Esophagus muscularis mucosa (tissue), 4 donors: ENCODE measurements around the gene CDADC1. TPM values are rescaled to one million over a fixed set of nuclear protein-coding genes. Genes with fewer than 3 reads are reported as not detected.
"Not testable (repeated sequence)": the region's sequence is repeated elsewhere in the genome, so short reads cannot be mapped to it uniquely, and the experiment has no call there.

Source experiments
- DNase-seq: peaks from one replicate; pipeline ENCODE4 v3.0.0-alpha.2; 2017; ENCODE audit errors: extremely low spot score
- H3K27ac ChIP-seq, 4 donors: fragments of 200-600 bp; sonication (generic); replicated peaks in 1 of 4; 1 replicate in 3 of 4; 2 replicates in 1 of 4; pipeline ENCODE4 v1.5.1; 2016 to 2019; ENCODE audit warnings: mild to moderate bottlenecking in 1 of 4
- H3K27me3 ChIP-seq, 4 donors: fragments of 200-600 bp; sonication (generic); one replicate each; pipeline versions ENCODE4 v1.5.1 to v1.6.0; 2016 to 2019
- H3K36me3 ChIP-seq, 4 donors: fragments of 200-600 bp; sonication (generic); one replicate each; pipeline ENCODE4 v1.5.1; 2016 to 2019
- H3K4me1 ChIP-seq, 4 donors: fragments of 200-600 bp; sonication (generic); one replicate each; pipeline ENCODE4 v1.5.1; 2016 to 2019
- H3K4me3 ChIP-seq, 4 donors: fragments of 200-600 bp; sonication (generic); 1 replicate in 2 of 4; 2 replicates in 2 of 4; pipeline ENCODE4 v1.5.1; 2016 to 2019; ENCODE audit warnings: mild to moderate bottlenecking in 4 of 4, moderate library complexity in 1 of 4
- H3K9me3 ChIP-seq, 4 donors: fragments of 200-600 bp; sonication (generic); 1 replicate in 3 of 4; 2 replicates in 1 of 4; pipeline ENCODE4 v1.5.1; 2016 to 2019
- CTCF ChIP-seq, 3 experiments: fragments of 200-600 bp in 2 of 3; fragments of 450-650 bp in 1 of 3; sonication (generic) in 2 of 3; IDR thresholded peaks; one replicate each; pipeline ENCODE4 v1.5.1; 2017 to 2019; ENCODE audit warnings: antibody characterized with exemption in 3 of 3, mild to moderate bottlenecking in 2 of 3, moderate library complexity in 1 of 3
- EP300 ChIP-seq: sonication (generic); formaldehyde crosslinking; IDR thresholded peaks from one replicate; pipeline ENCODE4 v1.6.1; 2017; ENCODE audit warnings: antibody characterized with exemption
- POLR2A ChIP-seq: fragments of 450-650 bp; IDR thresholded peaks from one replicate; pipeline ENCODE4 v1.6.1; 2017; ENCODE audit warnings: antibody characterized with exemption, moderate library complexity, mild to moderate bottlenecking, low read depth
- POLR2AphosphoS5 ChIP-seq, 2 donors: sonication (generic); formaldehyde crosslinking; IDR thresholded peaks; one replicate each; pipeline ENCODE4 v1.6.1; 2017; ENCODE audit warnings: antibody characterized with exemption in 2 of 2
- WGBS: methylation state at CpG from one replicate; pipeline ENCODE4 v1.1.5; 2018; 5-methylcytosine and 5-hydroxymethylcytosine counted together
- intact Hi-C: fragments of 100-400 bp; cut with DNase I; formaldehyde crosslinking; loops from one replicate; pipeline ENCODE4 v1.15.1; 2023
- total RNA-seq, 4 donors: library from RNA; depleted of rRNA; stranded (reverse); fragments of >200 nt; gene quantifications; one replicate each; pipeline versions ENCODE4 v1.1.0 to v1.2.1, GENCODE V29; 2016

CDADC1 gene
- total RNA-seq, 4 donors from 2014 or later, result 6.2 to 7.5 (median 6.5) TPM

DNA sequence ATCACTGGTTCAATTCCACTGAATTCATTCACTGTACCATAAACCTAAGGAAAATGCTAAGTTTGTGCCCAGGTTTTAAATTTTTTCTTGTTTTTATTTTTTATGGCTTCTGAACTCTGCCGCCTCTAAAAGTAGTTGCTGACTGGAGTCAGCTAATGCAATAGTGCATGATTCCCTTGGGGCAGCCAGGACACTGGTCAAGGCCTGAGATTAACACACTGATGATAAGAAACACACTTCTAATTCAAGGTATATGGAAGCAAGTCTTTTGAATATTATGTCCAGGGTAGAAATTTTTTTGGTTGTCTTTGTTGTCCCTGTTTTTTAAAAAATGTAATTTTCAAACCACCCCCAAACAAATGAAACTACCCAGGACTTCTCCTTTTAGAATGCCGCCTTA, 72.2 kb downstream of the CDADC1 start:
- H3K36me3 ChIP-seq, result peaks cover 5 to 28% (median 9%) of the 10 kb centered on the region in 4 donors
- WGBS, result 92% methylated on average over 2 of the region's 2 CpGs
- H3K9me3 ChIP-seq, result no peaks in the 10 kb centered on the region
- peak overlapping the region in 1 of 4 donors; percentile 5 for H3K27ac ChIP-seq
- no peak overlapping the region for H3K4me3 ChIP-seq
- TF ChIP-seq POLR2A, result no peak
- no peak for TF ChIP-seq POLR2AphosphoS5 (IDR thresholded peaks at IDR 0.05)
- no peak for TF ChIP-seq EP300
- no peak for TF ChIP-seq CTCF (IDR thresholded peaks at IDR 0.05)
- H3K4me1 ChIP-seq, result peaks cover 4 to 22% (median 19%) of the 10 kb centered on the region in 4 donors
- intact Hi-C loops, result loop anchor here (5.0 kb wide), 1 partner anchor 32 kb away; no protein-coding TSS in a partner anchor
- H3K27me3 ChIP-seq, result no peaks in the 10 kb centered on the region
- no peak for DNase-seq

DNA sequence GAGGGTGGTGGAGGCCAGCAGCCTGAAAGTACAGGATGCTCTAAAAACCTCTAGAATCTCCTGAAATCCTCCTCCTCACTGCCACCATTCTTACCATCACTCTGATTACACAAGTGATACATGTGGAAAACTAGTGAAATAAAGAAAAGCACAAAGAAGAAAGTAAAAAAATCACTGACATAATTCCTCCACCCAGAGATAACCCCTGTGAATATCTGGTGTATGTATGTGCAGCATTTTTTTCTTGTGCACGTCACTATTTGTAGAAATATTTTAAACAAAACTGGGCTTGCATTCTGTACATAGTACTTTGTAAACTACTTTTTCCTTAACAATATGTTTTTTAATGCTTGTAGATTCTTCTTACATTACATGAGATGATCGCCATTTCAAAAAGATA, 73.2 kb downstream of the CDADC1 start:
- no peaks in the 10 kb centered on the region for H3K9me3 ChIP-seq
- H3K27me3 ChIP-seq, result no peaks in the 10 kb centered on the region
- TF ChIP-seq EP300 (no peak), CTCF (IDR thresholded peaks at IDR 0.05) (no peak), POLR2A (no peak), POLR2AphosphoS5 (IDR thresholded peaks at IDR 0.05) (no peak)
- H3K4me3 ChIP-seq, result no peak overlapping the region
- peaks cover 4 to 19% (median 18%) of the 10 kb centered on the region in 4 donors for H3K4me1 ChIP-seq
- intact Hi-C loops, result no loop called here
- WGBS, result 91% methylated on average over 2 of the region's 2 CpGs
- H3K27ac ChIP-seq, result no peak overlapping the region
- no peak for DNase-seq
- H3K36me3 ChIP-seq, result peaks cover 5 to 29% (median 9%) of the 10 kb centered on the region in 4 donors

GRCh38 chr13:49322702-49323101, 75.0 kb downstream of the CDADC1 start:
- peaks cover 0 to 42% (median 8%) of the 10 kb centered on the region in 4 donors for H3K36me3 ChIP-seq
- DNase-seq, result no peak
- no peak for TF ChIP-seq CTCF (IDR thresholded peaks at IDR 0.05)
- TF ChIP-seq POLR2A, result no peak
- no peak for TF ChIP-seq EP300
- TF ChIP-seq POLR2AphosphoS5 (IDR thresholded peaks at IDR 0.05), result no peak
- intact Hi-C loops, result no loop called here
- no peak overlapping the region for H3K27ac ChIP-seq
- H3K9me3 ChIP-seq, result no peaks in the 10 kb centered on the region
- peaks cover 4 to 20% (median 20%) of the 10 kb centered on the region in 4 donors for H3K4me1 ChIP-seq
- 90% methylated on average over 2 of the region's 2 CpGs for whole genome bisulfite sequencing
- no peak overlapping the region for H3K4me3 ChIP-seq
- no peaks in the 10 kb centered on the region for H3K27me3 ChIP-seq

- intact Hi-C loops, result no loop called here
- Histone ChIP-seq H3K27ac (no peak overlapping the region), H3K9me3 (no peaks in the 10 kb centered on the region), H3K36me3 (peaks cover 0 to 45% (median 9%) of the 10 kb centered on the region in 4 donors), H3K4me3 (no peak overlapping the region), H3K4me1 (peaks cover 4 to 20% (median 20%) of the 10 kb centered on the region in 4 donors), H3K27me3 (no peaks in the 10 kb centered on the region)
- DNase-seq, result no peak
- TF ChIP-seq POLR2A (no peak), EP300 (no peak), POLR2AphosphoS5 (IDR thresholded peaks at IDR 0.05) (no peak)
- WGBS, result 86% methylated on average over 7 of the region's 7 CpGs
Measured at GRCh38 chr13:49323344-49323743, 75.6 kb downstream of the CDADC1 start.

DNA sequence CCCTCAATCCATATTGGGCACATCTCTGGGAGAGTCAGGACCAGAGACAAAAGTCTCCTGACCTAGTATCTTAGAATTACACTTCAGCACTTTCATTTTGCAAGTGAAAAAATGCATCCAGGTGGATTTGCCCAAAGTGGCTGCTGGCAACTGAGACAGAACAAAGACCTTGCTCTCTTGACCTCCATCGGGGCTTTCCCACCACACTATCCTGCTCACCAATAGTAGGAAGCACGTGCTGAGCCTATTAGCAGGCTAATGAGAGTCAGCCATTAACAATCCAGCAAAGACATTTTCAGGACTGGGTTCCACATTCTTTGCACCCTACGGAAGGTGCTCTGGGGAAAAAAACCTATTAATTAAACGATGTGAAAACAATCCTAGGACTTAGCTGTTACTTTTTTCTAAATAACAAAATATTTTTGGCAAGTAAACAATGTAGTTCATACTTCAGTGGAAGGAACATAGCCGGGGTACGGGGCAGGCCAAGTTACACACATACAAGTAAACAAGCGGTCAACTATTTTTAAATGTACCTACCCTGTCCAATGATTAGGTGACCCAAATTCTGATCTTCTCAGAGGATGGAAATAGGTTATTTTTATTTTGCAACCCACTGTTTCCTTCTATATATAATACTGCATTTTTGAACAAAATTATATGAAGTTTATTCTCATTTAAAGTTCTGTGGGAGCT, 78.6 kb downstream of the CDADC1 start:
- no peak overlapping the region for H3K4me3 ChIP-seq
- WGBS, result 79% methylated on average over 7 of the region's 7 CpGs
- no peak for DNase-seq

GRCh38 chr13:49327145-49327544, 79.4 kb downstream of the CDADC1 start:
- peaks cover 0 to 59% (median 16%) of the 10 kb centered on the region in 4 donors for H3K36me3 ChIP-seq
- H3K4me3 ChIP-seq, H3K9me3 ChIP-seq, DNase-seq, H3K27ac ChIP-seq, intact Hi-C loops, H3K27me3 ChIP-seq, H3K4me1 ChIP-seq: not testable (repeated sequence)
- 99% methylated on average over 3 of the region's 3 CpGs for WGBS

More for the DNA sequence above, 78.6 kb downstream of the CDADC1 start:
- peaks cover 0 to 3% (median 1%) of the 10 kb centered on the region in 4 donors for H3K4me1 ChIP-seq
- peaks cover 0 to 55% (median 15%) of the 10 kb centered on the region in 4 donors for H3K36me3 ChIP-seq
- no peak for TF ChIP-seq EP300
- TF ChIP-seq POLR2AphosphoS5 (IDR thresholded peaks at IDR 0.05), result no peak
- no peak for TF ChIP-seq POLR2A
- no peak for TF ChIP-seq CTCF (IDR thresholded peaks at IDR 0.05)
- intact Hi-C loops, result no loop called here
- H3K9me3 ChIP-seq, result no peaks in the 10 kb centered on the region
- peak overlapping the region in 1 of 4 donors; percentile 33 for H3K27ac ChIP-seq
- H3K27me3 ChIP-seq, result no peaks in the 10 kb centered on the region
